HEK293T (cell line): ENCODE results near the gene ZMYM4.

ENCODE experiments used
- BHLHE40 ChIP-seq: fragments of 450-650 bp; IDR thresholded peaks from 2 replicates; pipeline ENCODE4 v1.6.1; 2016; ENCODE audit warnings: mild to moderate bottlenecking, moderate library complexity, borderline replicate concordance
- ELF4 ChIP-seq: fragments of 450-650 bp; IDR thresholded peaks from 2 replicates; pipeline ENCODE4 v1.6.1; 2017; ENCODE audit warnings: antibody characterized with exemption
- FOXK2 ChIP-seq: fragments of 450-650 bp; IDR thresholded peaks from 2 replicates; pipeline ENCODE4 v1.6.1; 2016; ENCODE audit warnings: mild to moderate bottlenecking
- FOXM1 ChIP-seq: fragments of 450-650 bp; IDR thresholded peaks from 2 replicates; pipeline ENCODE4 v1.6.1; 2017; ENCODE audit warnings: mild to moderate bottlenecking, borderline replicate concordance
- SP1 ChIP-seq: fragments of 450-650 bp; IDR thresholded peaks from 2 replicates; pipeline ENCODE4 v1.6.1; 2017
- TARDBP ChIP-seq: fragments of 450-650 bp; IDR thresholded peaks from 2 replicates; pipeline ENCODE4 v1.6.1; 2016
- ZNF384 ChIP-seq: fragments of 450-650 bp; IDR thresholded peaks from 2 replicates; pipeline ENCODE4 v1.6.1; 2016

DNA sequence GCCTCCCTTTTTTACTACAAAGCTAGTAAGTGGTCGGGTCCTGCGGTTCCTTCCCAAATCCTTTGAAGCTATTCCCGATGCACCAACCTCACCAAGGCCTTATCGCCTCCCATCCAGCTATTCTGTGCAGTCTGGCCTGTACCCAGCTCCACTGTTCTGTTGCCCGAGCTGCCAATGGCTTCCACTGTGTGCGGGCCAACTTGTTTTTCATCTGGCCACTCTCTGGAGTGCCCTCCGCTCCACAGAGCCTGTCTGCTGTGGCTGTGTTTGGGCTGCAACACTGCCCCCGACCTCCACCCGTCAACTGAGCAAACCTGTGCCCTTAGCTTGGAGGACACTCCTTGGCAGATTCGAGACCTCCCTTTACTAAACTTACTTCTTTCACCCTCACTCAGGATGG lies 163.7 kb downstream of the ZMYM4 start:
- TF ChIP-seq BHLHE40 (no peak), SP1 (no peak), FOXM1 (no peak), FOXK2 (no peak), TARDBP (no peak), ELF4 (no peak), ZNF384 (no peak)
